HCT116 (cell line): Measurements from ENCODE around the gene KRTAP2-2. TPM values are rescaled to one million over a fixed set of nuclear protein-coding genes. Genes with fewer than 3 reads are reported as not detected.
"Not testable (repeated sequence)": the region's sequence is repeated elsewhere in the genome, so short reads cannot be mapped to it uniquely, and the experiment has no call there.

Experiments
- ATAC-seq: fragments of 200-7000 bp; cut with Tn5 transposase; 2 replicates; pipeline ENCODE4 v1.9.1; 2020; ENCODE audit warnings: mild to moderate bottlenecking, moderate library complexity
- BruUV-seq: library from RNA; stranded (reverse); fragments of 400-500 nt; replicated peaks from 2 replicates; lab custom pipeline; 2021; lab: Mats Ljungman, UMichigan
- CTCF ChIA-PET: fragments of 300-600 bp; sonication (Branson Sonifier 250); formaldehyde crosslinking; loops from one replicate; lab custom pipeline; 2021; ENCODE audit warnings: antibody characterized with exemption; lab: Charles Lee
- POLR2A ChIA-PET: fragments of 300-600, 350-600 bp; sonication (Branson Sonifier 250); formaldehyde crosslinking; loops from one replicate; lab custom pipeline; 2021; ENCODE audit warnings: antibody characterized with exemption; lab: Charles Lee
- RAD21 ChIA-PET, 2 experiments: fragments of 300-600 bp; sonication (Branson Sonifier 250); formaldehyde crosslinking; loops; one replicate each; lab custom pipeline; 2023; ENCODE audit warnings: low total read pairs in 2 of 2; ENCODE audit not compliant: uncharacterized antibody in 2 of 2, unreplicated experiment in 2 of 2, low non-redundant PET in 1 of 2; lab: Charles Lee
- DNase-seq: peaks from one replicate; pipeline ENCODE4 v3.0.0-alpha.2; 2010; ENCODE audit warnings: low read depth, low spot score
- H2AFZ ChIP-seq: fragments of 200-600 bp; shearing (Covaris generic), sonication (generic); 2 replicates; pipeline ENCODE4 v1.6.1; 2017; ENCODE audit warnings: low read depth, mixed run types, mixed read lengths, antibody characterized with exemption, low read length; ENCODE audit not compliant: poor library complexity, severe bottlenecking
- H3K27ac ChIP-seq: 2 replicates; pipeline ENCODE4 v1.5.1; 2012; ENCODE audit warnings: low read depth, low read length
- H3K27me3 ChIP-seq: fragments of 200-600 bp; sonication (generic); 2 replicates; pipeline ENCODE4 v1.6.1; 2016; ENCODE audit warnings: mixed run types, low read length, mixed read lengths; ENCODE audit not compliant: insufficient read depth
- H3K36me3 ChIP-seq, 2 experiments: fragments of 200-500 bp in 1 of 2; fragments of 200-600 bp in 1 of 2; sonication (Bioruptor generic) in 1 of 2; sonication (generic) in 1 of 2; 2 replicates each; pipeline versions ENCODE4 v1.5.1 to v1.6.1; 2014 to 2016; ENCODE audit warnings: low read length in 2 of 2, inconsistent platforms in 1 of 2, mixed read lengths in 1 of 2, mixed run types in 1 of 2; ENCODE audit not compliant: insufficient read depth in 2 of 2, control insufficient read depth in 1 of 2
- H3K4me1 ChIP-seq, 2 experiments: fragments of 200-600 bp in 1 of 2; sonication (generic) in 1 of 2; 2 replicates each; pipeline versions ENCODE4 v1.5.1 to v1.6.1; 2012 to 2017; ENCODE audit warnings: low read length in 2 of 2, inconsistent platforms in 1 of 2, mild to moderate bottlenecking in 1 of 2, mixed read lengths in 1 of 2, mixed run types in 1 of 2, moderate library complexity in 1 of 2; ENCODE audit not compliant: insufficient read depth in 2 of 2, control insufficient read depth in 1 of 2
- H3K4me2 ChIP-seq: fragments of 200-600 bp; sonication (generic); 2 replicates; pipeline ENCODE4 v1.6.1; 2017; ENCODE audit warnings: mixed run types, low read length, mixed read lengths
- H3K4me3 ChIP-seq, 2 experiments: fragments of 200-600 bp in 1 of 2; sonication (generic) in 1 of 2; replicated peaks in 1 of 2; 2 replicates each; pipeline ENCODE4 v1.5.1; 2011 to 2016; ENCODE audit warnings: low read length in 2 of 2, control low read depth in 1 of 2, low read depth in 1 of 2, mild to moderate bottlenecking in 1 of 2, mixed read lengths in 1 of 2, mixed run types in 1 of 2
- H3K79me2 ChIP-seq: fragments of 200-600 bp; sonication (generic); 2 replicates; pipeline ENCODE4 v1.6.1; 2017; ENCODE audit warnings: mild to moderate bottlenecking, mixed run types, low read length, moderate library complexity, mixed read lengths; ENCODE audit not compliant: insufficient read depth
- H3K9ac ChIP-seq: fragments of 200-600 bp; sonication (generic); 2 replicates; pipeline ENCODE4 v1.6.1; 2016; ENCODE audit warnings: low read length, mixed read lengths
- H3K9me2 ChIP-seq: fragments of 200-600 bp; sonication (generic), shearing (Covaris generic); 2 replicates; pipeline ENCODE4 v1.6.1; 2017; ENCODE audit warnings: mixed run types, mild to moderate bottlenecking, moderate library complexity; ENCODE audit not compliant: insufficient read depth
- H3K9me3 ChIP-seq, 2 experiments: fragments of 200-500 bp in 1 of 2; fragments of 200-600 bp in 1 of 2; sonication (Bioruptor generic) in 1 of 2; sonication (generic) in 1 of 2; 2 replicates each; pipeline ENCODE4 v1.6.1; 2014 to 2017; ENCODE audit warnings: low read length in 2 of 2, mixed read lengths in 2 of 2, inconsistent platforms in 1 of 2, low read depth in 1 of 2, mild to moderate bottlenecking in 1 of 2, mixed run types in 1 of 2, moderate library complexity in 1 of 2; ENCODE audit not compliant: control insufficient read depth in 1 of 2, insufficient read depth in 1 of 2
- H4K20me1 ChIP-seq: fragments of 200-600 bp; sonication (generic), shearing (Covaris generic); 2 replicates; pipeline ENCODE4 v1.6.1; 2017; ENCODE audit warnings: mixed run types, mild to moderate bottlenecking, moderate library complexity; ENCODE audit not compliant: insufficient read depth
- CBX3 ChIP-seq: IDR thresholded peaks from 2 replicates; pipeline ENCODE4 v1.6.1; 2012; ENCODE audit warnings: low read depth
- ELF1 ChIP-seq: IDR thresholded peaks from 2 replicates; pipeline ENCODE4 v1.6.1; 2012; ENCODE audit warnings: low read depth, borderline replicate concordance
- EZH2 ChIP-seq: fragments of 200-600 bp; sonication (generic); IDR thresholded peaks from 2 replicates; pipeline ENCODE4 v1.6.1; 2017; ENCODE audit warnings: antibody characterized with exemption, mixed run types
- JUND ChIP-seq: IDR thresholded peaks from 2 replicates; pipeline ENCODE4 v1.6.1; 2012
- intact Hi-C: fragments of 100-400 bp; cut with micrococcal nuclease; formaldehyde crosslinking; loops from 2 replicates; pipeline ENCODE4 v1.10.0; 2022
- total RNA-seq: library from RNA; stranded (reverse); gene quantifications from one replicate; pipeline ENCODE4 v1.2.1, GENCODE V29; 2021; ENCODE audit not compliant: unreplicated experiment
- TF ChIP-seq, protein P1 (sequence below): IDR thresholded peaks from 2 replicates; pipeline ENCODE4 v1.6.1; 2012; ENCODE audit warnings: low read depth

Gene KRTAP2-2
- total RNA-seq, 1 experiment from 2014 or later = 1.2 TPM

DNA sequence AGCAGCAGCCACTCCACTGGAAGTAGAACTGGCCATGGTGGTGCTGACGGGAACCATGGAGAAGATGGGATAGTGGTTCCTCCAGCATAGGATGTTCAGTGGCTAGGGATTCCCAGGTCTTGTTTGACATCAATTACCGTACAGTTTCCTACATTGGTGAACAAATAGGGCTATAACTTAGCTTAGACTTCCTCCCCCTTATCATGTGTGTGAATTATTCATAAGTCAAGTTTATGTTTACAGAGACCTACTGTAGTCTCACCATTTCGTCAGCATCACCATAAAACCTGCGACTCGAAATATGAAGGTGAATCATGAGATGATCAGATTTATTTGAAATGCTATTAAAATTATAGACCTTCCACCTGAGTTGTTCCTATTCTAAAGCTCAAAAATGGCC lies 3.7 kb upstream of the KRTAP2-2 start (continued):
- TF ChIP-seq, protein P1, sequence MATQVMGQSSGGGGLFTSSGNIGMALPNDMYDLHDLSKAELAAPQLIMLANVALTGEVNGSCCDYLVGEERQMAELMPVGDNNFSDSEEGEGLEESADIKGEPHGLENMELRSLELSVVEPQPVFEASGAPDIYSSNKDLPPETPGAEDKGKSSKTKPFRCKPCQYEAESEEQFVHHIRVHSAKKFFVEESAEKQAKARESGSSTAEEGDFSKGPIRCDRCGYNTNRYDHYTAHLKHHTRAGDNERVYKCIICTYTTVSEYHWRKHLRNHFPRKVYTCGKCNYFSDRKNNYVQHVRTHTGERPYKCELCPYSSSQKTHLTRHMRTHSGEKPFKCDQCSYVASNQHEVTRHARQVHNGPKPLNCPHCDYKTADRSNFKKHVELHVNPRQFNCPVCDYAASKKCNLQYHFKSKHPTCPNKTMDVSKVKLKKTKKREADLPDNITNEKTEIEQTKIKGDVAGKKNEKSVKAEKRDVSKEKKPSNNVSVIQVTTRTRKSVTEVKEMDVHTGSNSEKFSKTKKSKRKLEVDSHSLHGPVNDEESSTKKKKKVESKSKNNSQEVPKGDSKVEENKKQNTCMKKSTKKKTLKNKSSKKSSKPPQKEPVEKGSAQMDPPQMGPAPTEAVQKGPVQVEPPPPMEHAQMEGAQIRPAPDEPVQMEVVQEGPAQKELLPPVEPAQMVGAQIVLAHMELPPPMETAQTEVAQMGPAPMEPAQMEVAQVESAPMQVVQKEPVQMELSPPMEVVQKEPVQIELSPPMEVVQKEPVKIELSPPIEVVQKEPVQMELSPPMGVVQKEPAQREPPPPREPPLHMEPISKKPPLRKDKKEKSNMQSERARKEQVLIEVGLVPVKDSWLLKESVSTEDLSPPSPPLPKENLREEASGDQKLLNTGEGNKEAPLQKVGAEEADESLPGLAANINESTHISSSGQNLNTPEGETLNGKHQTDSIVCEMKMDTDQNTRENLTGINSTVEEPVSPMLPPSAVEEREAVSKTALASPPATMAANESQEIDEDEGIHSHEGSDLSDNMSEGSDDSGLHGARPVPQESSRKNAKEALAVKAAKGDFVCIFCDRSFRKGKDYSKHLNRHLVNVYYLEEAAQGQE = no peak
- no peak for TF ChIP-seq ELF1

DNA sequence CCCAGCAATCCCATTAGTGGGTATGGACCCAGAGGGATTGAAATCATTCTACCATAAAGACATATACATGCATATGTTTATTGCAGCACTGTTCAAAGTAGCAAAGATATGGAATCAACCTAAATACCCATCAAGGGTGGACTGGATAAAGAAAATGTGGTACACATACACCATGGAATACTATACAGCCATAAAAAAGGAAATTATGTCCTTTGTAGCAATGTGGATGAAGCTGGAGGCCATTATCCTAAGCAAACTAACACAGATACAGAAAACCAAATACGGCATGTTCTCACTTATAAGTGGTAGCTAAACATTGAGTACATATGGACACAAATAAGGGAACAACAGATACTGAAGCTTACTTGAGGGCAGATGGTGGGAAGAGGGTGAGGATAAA lies 2.5 kb upstream of the KRTAP2-2 start:
- DNase-seq = no peak
- no peaks in the 10 kb centered on the region for H3K27me3 ChIP-seq
- TF ChIP-seq JUND (0 out of 2 replicates have a peak, but pooled peaks have one; percentile 11), EZH2 (no peak), CBX3 (0 out of 2 replicates have a peak, but pooled peaks have one; percentile 11)
- RAD21 ChIA-PET = no interaction called here
- no peak overlapping the region for H3K4me2 ChIP-seq
- H3K4me1 ChIP-seq = peaks cover 38 to 42% of the 10 kb centered on the region in 2 experiments
- peaks cover 0 to 16% of the 10 kb centered on the region in 2 experiments; a peak in 1 of 4 replicates for H3K9me3 ChIP-seq
- H3K36me3 ChIP-seq = peaks cover 0 to 5% of the 10 kb centered on the region in 2 experiments; a peak in 1 of 4 replicates
- H3K79me2 ChIP-seq = no peaks in the 10 kb centered on the region
- no peak overlapping the region for H3K4me3 ChIP-seq
- intact Hi-C loops = no loop called here
- CTCF ChIA-PET = no interaction called here
- no peaks in the 10 kb centered on the region for H3K9me2 ChIP-seq
- no peak overlapping the region for H2AFZ ChIP-seq
- H3K27ac ChIP-seq = no peak overlapping the region
- no TSS peak for BruUV-seq
- POLR2A ChIA-PET = no interaction called here
- no peaks in the 10 kb centered on the region for H4K20me1 ChIP-seq
- H3K9ac ChIP-seq = no peak overlapping the region
- ATAC-seq = no peak

DNA sequence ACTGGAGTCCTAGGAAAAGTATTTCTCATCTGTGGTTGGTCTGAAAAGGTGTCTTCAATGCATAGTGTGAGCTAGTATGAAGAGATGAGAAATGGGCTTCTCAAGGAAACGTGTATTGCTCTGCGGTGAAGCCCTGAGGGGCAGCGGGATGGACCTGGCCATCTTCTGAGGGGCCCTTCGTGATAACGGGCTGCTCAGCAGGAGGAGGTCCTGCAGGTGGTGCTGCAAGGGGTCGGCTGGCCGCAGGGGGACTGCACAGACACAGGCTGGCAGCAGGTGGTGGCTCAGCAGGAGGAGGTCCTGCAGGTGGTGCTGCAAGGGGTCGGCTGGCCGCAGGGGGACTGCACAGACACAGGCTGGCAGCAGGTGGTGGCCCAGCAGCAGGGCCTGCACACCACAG lies 474 bp downstream of the KRTAP2-2 start:
- POLR2A ChIA-PET, BruUV-seq, intact Hi-C loops, H3K9me2 ChIP-seq, CTCF ChIA-PET, DNase-seq, RAD21 ChIA-PET, H3K4me3 ChIP-seq, H4K20me1 ChIP-seq, H3K36me3 ChIP-seq, H3K9ac ChIP-seq, H2AFZ ChIP-seq, H3K79me2 ChIP-seq, H3K27ac ChIP-seq, ATAC-seq, H3K4me2 ChIP-seq, H3K27me3 ChIP-seq: not testable (repeated sequence)
- peaks cover 0 to 21% of the 10 kb centered on the region in 2 experiments; a peak in 1 of 4 replicates for H3K9me3 ChIP-seq
- H3K4me1 ChIP-seq = peaks cover 11 to 13% of the 10 kb centered on the region in 2 experiments
